GM21423 (cell line): ENCODE measurements around the gene F5.

Source experiments
- ATAC-seq: cut with Tn5 transposase; IDR thresholded peaks from one replicate; pipeline ENCODE4 v1.9.1; 2021; ENCODE audit warnings: mild to moderate bottlenecking, moderate library complexity; ENCODE audit not compliant: unreplicated experiment

Gene F5

DNA sequence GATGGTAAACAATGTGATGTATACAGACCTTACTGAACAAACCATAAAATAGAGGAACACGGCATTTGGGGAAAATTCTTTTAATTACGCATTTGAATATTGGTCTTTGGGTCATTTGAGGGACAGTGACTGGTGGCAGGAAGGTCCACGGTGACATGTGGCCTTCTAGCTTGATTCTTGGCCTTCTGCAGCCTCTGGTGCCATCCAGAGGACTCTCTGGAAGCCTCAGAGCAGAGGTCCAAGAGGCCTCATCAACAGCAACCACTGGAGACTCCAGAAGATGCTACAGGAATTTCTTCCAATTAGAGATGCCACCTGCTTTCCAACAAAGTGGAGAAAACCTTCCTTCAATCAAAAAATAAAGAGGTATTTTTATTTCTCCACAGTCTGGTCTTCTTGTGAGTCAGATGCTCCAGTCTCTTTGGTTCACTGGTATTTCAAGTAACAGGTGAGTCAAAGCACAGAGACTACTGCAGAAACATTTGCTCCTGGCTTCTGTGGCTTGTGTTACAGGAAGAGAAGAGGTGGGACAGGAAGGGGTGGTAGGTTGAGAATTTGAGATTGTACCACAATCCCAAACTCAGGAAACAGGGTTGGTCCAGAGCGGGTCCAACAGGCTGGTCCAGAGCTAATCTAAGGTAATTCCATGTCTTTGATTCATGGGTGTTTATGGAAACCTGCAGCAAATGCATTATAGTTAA, 2.7 kb upstream of the F5 start:
- no peak for ATAC-seq

DNA sequence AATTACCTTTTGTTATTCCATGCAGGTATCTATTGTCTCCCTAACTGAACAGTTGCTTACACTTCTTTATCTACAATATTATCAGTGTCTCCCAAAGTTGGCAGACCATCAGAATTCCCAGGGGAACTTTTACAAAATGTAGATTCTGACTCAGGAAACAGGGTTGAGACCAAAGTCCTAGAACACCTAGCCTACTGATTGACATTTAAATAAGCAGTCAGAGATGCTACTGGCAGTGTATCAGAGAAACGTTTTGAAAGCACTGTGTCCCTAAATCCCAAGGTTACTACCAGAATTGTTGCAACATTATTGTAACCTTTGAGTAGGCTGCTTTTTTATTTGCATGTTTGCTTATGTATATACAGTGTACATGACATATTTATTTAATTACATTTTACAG, 1.8 kb upstream of the F5 start:
- no peak for ATAC-seq

DNA sequence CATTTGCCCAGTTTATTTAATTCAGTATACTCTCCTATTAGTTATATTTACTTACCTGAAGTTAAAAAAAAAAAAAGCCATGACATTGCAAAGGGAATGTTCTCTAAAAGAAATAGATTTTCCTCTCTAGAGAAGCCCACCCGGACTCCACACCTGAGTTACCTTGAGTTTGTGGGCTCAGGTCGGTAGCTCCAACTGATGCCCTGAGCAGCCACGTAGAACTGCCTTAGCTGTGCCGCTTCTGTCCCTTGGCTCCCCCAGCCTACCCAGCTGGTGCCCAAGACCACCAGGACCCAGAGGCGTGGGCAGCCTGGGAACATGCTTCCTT, 250 bp downstream of the F5 start:
- peak; percentile 10 for ATAC-seq

DNA sequence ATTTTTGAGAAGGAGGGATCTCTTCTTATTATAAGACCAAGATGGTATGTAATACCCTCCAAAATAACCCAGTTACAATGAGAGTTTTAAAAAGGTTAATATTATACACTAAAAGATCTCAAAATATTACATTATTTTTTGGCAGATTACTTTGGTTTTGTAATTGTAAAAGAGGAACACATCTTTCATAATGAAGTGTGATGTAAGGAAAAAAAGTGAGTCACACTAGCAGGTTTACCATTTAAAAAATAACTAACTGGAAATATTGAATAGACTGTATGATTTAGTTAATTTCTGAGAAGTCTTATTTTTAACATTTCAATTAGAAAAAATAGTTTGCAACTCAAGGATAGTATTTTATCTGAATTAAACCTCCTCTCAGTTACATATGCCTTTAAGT, 1.1 kb downstream of the F5 start:
- ATAC-seq: no peak

DNA sequence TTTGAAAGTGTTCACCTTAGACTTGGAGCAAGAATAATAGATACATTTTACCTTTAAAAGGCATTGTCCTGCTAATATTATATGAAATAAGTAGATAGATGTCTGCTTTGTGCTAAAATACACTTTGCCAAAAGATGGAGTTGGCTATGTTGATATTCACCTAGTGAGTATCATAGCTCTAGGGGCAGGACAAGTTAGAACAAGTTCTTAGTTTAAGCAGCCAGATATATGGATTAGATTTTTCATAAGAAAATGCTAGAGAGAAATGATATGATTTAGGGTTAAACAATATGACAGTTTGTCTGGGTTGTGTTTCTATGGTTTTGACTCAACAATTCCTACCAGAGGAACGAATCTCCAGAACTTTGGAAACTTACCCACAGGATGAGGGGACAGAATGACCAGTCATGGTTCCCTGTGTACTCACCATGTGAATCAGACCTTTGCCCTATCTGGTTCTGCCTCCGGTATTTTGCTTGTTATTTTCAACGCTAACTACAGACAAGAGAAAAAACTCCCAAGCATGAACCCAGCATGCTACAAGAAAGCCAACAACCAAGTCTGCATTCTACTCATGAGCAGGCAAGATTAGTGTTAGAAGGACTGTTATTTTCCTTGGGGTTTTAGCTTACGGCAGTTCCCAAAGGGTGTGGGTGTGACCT, 1.7 kb downstream of the F5 start:
- ATAC-seq: no peak

DNA sequence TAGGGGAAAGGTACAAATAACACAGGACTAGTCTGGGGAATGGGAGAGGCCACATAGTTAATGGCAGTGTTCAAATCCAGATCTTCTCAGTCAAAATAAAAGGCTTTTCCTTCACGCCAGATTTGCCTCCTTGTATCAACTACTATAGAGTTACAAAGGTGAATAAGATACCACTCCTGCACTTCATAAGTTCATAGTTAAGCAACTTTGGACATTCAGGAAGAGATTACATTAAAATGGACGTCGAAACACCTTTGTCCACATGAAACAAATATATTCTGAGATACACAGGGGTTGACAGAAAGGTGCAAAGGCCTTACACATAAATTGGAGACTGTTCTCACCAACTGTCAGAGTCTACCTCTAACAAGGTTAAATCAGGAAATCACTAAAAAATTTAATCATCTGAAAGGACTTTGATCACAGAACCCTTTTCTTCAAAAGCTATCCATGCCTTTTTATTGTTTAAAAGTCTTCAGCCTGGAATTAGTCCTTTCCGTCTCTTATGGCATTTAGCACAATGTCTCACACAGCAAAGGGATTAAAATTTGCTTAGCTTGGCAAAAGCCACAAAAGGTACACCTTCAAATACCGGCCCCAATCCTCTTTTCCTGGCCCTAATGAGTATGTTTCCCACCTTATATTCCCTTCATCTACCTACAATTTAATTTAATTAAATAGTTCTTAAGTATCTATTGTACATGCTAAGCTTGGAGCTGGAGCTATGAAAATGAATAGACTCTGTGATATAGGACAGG, 8.1 kb downstream of the F5 start:
- ATAC-seq: no peak

DNA sequence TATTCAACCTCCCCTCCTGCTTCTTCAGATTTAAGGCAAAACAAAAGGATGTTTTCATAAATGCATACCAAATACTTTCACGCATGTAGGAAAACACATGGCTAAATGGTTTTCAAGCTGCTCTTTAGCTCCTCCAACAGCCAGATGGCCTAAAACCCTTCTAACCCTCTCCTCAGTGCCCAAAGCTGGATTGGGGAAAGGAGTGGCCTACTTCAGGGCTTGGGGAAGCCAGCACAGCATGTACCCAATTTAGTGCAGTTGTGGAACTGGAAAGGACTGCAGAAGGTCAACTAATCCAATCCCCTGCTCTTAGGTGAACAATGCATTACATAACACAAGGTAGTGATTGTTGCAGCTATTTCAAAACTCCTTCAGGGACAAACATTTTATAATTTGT, 9.3 kb downstream of the F5 start:
- no peak for ATAC-seq

DNA sequence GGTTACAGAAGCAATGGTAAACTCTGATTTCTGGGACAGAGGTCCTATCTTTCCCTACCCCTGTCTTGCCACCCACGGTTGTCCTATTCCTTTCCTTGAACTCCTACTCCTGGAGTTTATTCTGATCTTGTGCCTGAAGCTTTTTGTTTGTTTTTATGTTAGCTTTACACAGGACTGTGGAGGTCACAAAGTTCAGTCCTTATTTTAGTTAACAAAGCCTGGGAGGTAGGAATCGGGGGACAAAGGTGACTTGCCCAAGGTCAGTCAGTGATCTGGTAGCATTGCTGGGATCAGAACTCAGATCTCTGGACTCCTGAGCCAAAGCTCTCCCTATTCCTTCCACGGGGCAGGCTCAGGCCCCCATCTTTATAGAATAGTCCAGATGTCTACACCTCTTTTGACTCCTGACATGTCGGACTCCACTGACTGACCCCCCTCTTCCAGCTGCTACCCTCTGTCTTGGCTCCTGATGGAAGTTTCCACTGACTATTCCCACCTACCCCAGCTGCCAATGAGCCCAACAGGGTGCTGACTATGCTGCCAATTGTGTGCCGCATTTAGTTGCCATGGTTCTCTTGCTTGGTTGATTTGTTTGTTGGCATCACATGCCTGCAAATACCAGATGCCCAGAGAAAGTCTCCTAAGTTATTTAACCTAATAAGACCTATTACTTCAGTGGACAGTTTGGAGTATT, 9.9 kb downstream of the F5 start:
- no peak for ATAC-seq

DNA sequence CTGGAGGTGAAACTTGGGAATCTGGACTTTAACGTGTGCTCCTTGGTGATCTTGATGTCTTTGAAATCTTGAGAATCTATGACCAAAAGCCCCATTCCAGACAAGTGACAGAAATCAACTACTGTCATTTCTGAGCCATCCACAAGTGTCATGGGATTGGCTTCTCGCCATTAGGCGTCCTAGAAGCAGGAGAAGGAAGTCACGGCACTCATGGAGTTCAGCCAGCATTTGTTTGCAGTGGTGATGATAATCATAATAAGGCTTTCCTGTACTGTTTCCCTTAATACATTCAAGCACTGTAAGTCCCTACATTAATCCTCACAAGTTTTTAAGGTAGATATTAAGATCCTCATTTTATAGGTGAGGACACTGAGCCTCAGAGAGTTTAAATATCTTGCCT, 11.9 kb downstream of the F5 start:
- ATAC-seq: no peak

DNA sequence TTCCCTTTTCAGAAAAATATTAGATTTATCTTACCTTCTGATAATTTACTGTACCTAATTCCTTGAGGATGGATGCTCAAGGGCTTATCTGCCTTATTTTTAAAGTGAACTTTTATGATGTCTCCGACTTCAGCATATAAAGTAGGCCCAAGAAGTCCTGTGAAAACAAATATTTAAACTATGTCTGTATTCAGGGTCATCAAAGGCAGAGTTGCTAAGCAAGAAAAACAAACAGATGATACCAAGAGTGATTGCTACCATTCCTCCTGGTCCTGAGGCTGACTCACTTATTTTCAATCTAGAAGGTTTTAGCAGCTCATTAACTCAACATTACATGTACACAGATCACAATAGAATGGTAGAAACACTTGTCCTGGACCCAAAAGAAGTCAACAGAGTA, 14.1 kb downstream of the F5 start:
- no peak for ATAC-seq

DNA sequence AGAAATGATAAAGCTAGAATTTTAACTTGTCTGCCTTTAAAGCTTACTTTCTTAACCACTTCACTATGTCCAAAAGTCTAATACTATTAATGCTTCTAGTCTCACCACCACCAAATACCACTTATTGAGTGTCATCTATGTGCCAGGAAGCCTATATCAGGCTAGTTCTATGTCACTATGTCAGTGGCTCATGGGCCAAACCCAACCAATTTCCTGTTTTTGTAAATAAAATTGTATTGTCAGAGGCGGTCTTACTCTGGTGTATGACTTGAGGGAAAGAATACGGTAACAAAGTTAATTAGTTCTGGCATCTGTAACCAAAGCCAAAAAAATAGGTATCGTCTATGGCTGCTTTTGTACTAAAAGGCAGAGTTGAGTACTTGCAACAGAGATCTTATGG, 14.8 kb downstream of the F5 start:
- ATAC-seq: no peak

DNA sequence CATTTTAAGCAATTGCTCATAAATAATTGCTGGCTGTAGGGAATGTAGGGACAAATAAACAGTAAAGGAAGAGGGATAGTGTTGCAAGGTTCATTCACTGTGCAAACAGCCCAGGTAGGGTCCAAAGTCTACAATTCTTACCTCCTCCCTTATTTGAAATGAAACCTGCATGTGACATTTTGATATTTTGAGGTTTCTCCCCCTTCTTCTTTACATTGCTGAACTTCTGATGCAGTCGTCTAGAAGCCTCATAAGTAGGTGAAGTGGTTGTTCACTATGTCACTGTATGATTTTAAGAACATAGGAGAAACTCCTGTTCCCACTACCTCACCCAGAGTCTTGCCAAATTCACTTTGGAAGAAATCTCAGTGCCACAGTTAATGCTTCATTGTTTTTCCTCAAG, 16.1 kb downstream of the F5 start:
- ATAC-seq: no peak

DNA sequence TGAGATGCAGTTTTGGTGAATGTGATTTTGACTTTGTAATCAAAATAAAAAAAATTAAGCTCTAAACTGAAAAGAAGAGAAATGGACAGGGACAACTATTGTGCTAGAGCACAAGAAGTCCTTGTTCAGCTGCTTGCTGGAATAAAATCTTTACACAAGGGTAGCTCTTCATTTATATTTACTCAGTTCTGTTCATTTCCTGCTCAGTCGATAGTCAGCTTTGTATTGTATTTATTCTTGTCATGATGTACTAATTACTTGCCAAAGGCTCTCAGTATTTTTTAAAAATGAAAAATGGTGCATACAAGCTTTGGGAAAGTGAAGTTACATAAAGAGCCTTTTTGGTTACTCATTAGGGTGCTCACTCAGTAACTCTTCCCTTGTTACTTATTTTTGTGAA, 17.8 kb downstream of the F5 start:
- no peak for ATAC-seq

DNA sequence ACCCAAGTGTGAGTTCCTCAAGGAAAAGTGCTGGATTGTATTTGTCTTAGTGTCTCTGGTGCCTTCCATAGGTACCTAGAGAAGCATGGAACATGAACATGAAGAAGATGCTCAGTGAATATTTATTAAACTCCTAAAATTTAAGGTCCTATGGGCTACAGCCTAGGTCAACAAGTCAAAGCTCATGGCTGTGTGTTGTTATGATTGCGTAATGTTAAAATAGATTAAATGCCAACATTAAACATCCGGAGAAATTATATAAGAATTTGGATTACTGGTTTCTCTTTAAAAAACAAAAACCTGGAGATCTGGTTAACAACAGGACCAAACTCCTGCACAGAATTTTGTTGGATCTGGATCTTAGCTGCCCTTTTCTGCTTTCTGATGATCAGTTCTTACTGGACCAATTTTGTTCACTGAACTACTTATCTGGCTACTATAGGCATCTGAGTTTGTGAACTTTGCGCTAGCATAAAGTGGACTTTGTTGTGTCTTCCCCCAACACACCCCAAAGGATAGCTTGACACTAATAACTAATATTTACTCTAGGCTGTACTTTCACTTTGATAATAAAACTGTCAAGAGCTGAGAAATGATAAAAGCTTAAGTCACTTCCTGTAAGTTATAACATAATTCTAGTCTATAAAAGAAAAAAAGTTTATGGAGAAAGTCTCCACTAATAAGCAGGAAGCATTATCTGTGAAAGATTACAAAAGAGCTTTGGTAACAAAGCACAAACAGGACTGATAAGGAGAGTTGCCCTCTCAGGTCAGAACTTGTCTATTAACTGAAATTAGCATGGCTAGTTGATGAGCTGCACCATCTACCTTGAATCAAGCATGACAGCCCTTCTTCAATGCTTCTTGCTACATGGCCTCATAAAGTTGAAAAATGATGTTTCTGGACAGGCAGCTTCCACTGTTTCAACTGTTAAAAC, 20.7 kb downstream of the F5 start:
- ATAC-seq: no peak

DNA sequence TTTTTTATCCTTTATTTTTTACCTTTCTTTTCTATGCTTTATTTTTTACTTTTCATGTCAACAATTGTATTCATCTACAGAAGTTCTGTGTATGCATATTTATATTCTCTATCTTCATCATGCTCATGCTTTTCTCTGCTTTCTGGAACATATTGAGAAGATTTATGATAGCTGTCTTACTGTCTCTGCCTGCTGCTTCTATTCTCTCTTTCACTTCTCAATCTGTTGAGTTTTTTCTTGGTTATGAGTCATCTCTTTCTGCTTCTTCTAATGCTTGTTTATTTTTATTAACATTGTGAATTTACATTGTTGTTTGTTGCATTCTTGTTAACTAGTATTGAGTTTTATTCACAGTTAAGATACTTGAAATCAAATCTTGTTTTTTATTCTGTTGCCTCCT, 22.6 kb downstream of the F5 start:
- ATAC-seq: no peak

DNA sequence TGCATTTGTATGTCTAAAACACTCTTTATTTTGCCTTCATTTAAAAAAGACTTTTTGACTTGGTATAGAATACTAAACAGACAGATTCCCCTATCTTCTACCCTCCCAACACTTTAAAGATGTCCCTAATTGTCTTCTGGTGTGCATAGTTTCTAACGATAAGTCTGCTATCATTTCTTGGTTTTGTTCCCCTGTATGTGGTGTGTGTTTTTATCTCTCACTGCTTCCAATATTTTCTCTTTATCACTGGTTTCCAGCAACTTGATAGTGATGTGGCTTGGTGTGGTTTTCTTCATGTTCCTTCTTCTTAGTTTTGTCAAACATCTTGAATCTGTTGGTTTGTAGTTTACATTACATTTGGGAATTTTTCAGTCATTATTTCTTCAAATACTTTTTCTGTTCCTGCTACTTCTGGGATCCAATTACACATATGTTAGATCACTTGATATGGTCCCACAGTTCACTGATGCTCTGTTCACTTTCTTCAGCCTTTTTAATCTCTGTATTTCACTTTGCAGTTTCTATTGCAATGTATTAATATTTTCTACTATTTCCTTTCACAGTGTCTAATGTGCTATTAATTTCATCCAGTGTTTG, 23.2 kb downstream of the F5 start:
- ATAC-seq: no peak

DNA sequence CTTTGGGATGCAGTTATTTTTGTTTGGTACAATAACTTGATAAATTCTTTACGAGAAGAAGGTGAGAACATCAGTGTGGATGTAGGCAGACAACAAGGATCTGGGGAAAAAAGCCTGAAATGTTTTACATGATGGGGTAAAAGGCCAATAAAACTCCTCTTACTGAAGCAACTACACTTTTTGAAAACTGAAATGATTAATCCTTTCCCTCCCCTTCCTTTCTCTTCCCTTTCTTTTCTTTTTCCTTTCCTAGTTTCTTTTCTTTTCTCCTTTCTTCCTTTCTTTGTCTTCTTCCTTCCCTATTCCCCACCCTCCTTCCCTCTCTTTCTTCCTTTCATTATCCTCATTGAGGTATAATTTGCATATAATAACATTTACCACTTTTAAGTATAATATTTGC, 24.6 kb downstream of the F5 start:
- ATAC-seq: no peak

DNA sequence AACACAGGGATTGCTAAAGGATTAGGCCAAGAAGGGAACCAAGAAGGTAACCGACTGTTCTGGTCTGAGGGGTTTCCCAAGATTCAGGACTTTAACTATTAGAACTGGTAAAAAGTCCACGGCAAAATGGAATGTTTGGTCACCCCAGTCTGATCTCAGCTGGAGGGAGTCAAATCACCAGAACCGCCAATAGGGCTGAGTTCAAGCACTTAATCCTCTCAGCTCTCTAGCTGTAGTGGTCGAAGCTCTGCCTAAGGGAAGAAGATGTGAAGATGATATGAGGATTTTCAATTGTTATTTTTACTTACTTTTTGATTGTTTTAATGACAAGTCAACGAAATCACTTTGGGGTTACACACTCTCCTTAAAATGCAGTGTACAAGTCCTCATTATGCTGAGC, 29.1 kb downstream of the F5 start:
- no peak for ATAC-seq

DNA sequence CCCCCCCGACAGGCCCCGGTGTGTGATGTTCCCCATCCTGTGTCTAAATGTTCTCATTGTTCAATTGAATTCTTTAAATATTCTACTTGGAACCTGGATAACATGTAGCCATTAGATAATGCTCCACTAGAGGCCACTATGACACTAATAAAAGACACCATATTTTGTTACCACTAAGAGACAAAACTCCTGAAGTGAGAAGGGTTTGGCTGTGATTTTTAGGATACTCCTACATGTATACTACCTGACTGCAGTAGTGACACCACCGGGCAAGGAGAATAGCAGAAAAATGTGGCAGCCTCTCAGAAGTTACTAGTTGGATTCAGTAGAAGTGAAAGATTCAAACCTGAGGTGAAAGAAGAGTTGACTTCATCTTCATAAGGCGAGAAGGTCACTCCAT, 36.0 kb downstream of the F5 start:
- no peak for ATAC-seq

DNA sequence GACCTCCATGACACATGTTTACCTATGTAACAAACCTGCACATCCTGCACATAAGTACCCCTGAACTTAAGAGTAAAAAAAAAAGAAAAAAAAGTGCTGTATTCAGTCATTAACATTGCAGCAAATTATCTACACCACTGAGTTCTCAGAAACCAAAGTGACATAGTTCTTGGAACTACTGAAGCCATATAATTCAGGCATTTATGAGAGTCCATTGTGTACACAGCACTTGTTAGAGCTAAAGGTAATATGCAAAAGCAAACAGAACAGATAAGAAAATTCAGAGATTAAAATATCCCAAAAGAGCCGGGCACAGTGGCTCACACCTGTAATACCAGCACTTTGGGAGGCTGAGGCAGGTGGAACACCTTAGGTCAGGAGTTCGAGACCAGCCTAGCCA, 38.0 kb downstream of the F5 start:
- ATAC-seq: no peak
